HEK293 (cell line): ENCODE measurements around the gene TCF7L1.
A peak's percentile ranks its signal among the peaks of the same experiment; 100 is the strongest.

ENCODE experiments used
- PBX3 ChIP-seq: sonication (generic); formaldehyde crosslinking; IDR thresholded peaks from 2 replicates; pipeline ENCODE4 v1.8.1; 2022; ENCODE audit warnings: mild to moderate bottlenecking, moderate library complexity, missing genetic modification reagents
- PRDM2 ChIP-seq: fragments of 450-650 bp; formaldehyde crosslinking; IDR thresholded peaks from 2 replicates; pipeline ENCODE4 v1.5.1; 2016; ENCODE audit warnings: missing biosample characterization, missing genetic modification characterization, borderline replicate concordance
- ZBTB44 ChIP-seq: fragments of 450-650 bp; IDR thresholded peaks from 2 replicates; pipeline ENCODE4 v1.5.1; 2018; ENCODE audit warnings: missing biosample characterization, mild to moderate bottlenecking, missing genetic modification characterization
- ZNF132 ChIP-seq: fragments of 450-650 bp; formaldehyde crosslinking; IDR thresholded peaks from 2 replicates; pipeline ENCODE4 v1.5.1; 2017; ENCODE audit warnings: missing biosample characterization, missing genetic modification characterization, borderline replicate concordance
- ZNF174 ChIP-seq: fragments of 450-650 bp; formaldehyde crosslinking; IDR thresholded peaks from 2 replicates; pipeline ENCODE4 v1.5.0; 2017; ENCODE audit warnings: missing biosample characterization, mild to moderate bottlenecking, missing genetic modification characterization
- ZNF341 ChIP-seq: fragments of 450-650 bp; formaldehyde crosslinking; IDR thresholded peaks from 2 replicates; pipeline ENCODE4; 2016; ENCODE audit warnings: low read depth, missing biosample characterization, missing genetic modification characterization
- ZNF513 ChIP-seq: fragments of 450-650 bp; IDR thresholded peaks from 2 replicates; pipeline ENCODE4 v1.5.1; 2018; ENCODE audit warnings: missing biosample characterization, missing genetic modification characterization
- ZNF544 ChIP-seq: fragments of 450-650 bp; formaldehyde crosslinking; IDR thresholded peaks from 2 replicates; pipeline ENCODE4 v1.5.0; 2017; ENCODE audit warnings: missing biosample characterization, missing genetic modification characterization
- ZNF660 ChIP-seq: fragments of 450-650 bp; IDR thresholded peaks from 2 replicates; pipeline ENCODE4 v1.5.1; 2018; ENCODE audit warnings: missing biosample characterization, mild to moderate bottlenecking, missing genetic modification characterization
- ZNF792 ChIP-seq: fragments of 450-650 bp; formaldehyde crosslinking; IDR thresholded peaks from 2 replicates; pipeline ENCODE4 v1.5.1; 2016; ENCODE audit warnings: missing biosample characterization, missing genetic modification characterization
- ZSCAN18 ChIP-seq: fragments of 450-650 bp; formaldehyde crosslinking; IDR thresholded peaks from 2 replicates; pipeline ENCODE4 v1.5.1; 2016; ENCODE audit warnings: missing biosample characterization, missing genetic modification characterization
- ZSCAN30 ChIP-seq: fragments of 450-650 bp; IDR thresholded peaks from 2 replicates; pipeline ENCODE4 v1.5.1; 2018; ENCODE audit warnings: missing biosample characterization, mild to moderate bottlenecking, missing genetic modification characterization, moderate library complexity
- TF ChIP-seq, protein P1 (sequence below): fragments of 450-650 bp; formaldehyde crosslinking; IDR thresholded peaks from 2 replicates; pipeline ENCODE4 v1.5.1; 2017; ENCODE audit warnings: missing biosample characterization, missing genetic modification characterization
- TF ChIP-seq, protein P2 (sequence below): fragments of 450-650 bp; formaldehyde crosslinking; IDR thresholded peaks from 2 replicates; pipeline ENCODE4 v1.5.1; 2017; ENCODE audit warnings: missing biosample characterization, missing genetic modification characterization

TCF7L1 gene

GRCh38 chr2:85354286-85355072 is 221.3 kb downstream of the TCF7L1 start, which contains the start of the genes ELMOD3 and RETSAT (continued):
- no peak for TF ChIP-seq PRDM2 (tag by site-specific recombination)
- TF ChIP-seq, protein P1, sequence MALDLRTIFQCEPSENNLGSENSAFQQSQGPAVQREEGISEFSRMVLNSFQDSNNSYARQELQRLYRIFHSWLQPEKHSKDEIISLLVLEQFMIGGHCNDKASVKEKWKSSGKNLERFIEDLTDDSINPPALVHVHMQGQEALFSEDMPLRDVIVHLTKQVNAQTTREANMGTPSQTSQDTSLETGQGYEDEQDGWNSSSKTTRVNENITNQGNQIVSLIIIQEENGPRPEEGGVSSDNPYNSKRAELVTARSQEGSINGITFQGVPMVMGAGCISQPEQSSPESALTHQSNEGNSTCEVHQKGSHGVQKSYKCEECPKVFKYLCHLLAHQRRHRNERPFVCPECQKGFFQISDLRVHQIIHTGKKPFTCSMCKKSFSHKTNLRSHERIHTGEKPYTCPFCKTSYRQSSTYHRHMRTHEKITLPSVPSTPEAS (tag by site-specific recombination): no peak
- peak; percentile 99 for TF ChIP-seq ZNF660 (tag by site-specific recombination)
- no peak for TF ChIP-seq ZNF792
- no peak for TF ChIP-seq ZNF544 (tag by site-specific recombination)
- no peak for TF ChIP-seq ZNF513 (tag by site-specific recombination)
- no peak for TF ChIP-seq ZNF132
- TF ChIP-seq ZSCAN30 (tag by site-specific recombination): peak; percentile 68; the same call in 1 of the 2 replicates
- no peak for TF ChIP-seq ZNF174 (tag by site-specific recombination)
- TF ChIP-seq ZNF341 (tag by site-specific recombination): peak; percentile 92
- no peak for TF ChIP-seq ZBTB44
- TF ChIP-seq ZSCAN18: no peak
- TF ChIP-seq PBX3 (CRISPR knock-in tag): no peak
- TF ChIP-seq, protein P2, sequence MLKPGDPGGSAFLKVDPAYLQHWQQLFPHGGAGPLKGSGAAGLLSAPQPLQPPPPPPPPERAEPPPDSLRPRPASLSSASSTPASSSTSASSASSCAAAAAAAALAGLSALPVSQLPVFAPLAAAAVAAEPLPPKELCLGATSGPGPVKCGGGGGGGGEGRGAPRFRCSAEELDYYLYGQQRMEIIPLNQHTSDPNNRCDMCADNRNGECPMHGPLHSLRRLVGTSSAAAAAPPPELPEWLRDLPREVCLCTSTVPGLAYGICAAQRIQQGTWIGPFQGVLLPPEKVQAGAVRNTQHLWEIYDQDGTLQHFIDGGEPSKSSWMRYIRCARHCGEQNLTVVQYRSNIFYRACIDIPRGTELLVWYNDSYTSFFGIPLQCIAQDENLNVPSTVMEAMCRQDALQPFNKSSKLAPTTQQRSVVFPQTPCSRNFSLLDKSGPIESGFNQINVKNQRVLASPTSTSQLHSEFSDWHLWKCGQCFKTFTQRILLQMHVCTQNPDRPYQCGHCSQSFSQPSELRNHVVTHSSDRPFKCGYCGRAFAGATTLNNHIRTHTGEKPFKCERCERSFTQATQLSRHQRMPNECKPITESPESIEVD (tag by site-specific recombination): no peak
